ENCODE results near the gene RANBP2. TPM values are rescaled to one million over a fixed set of nuclear protein-coding genes. Genes with fewer than 3 reads are reported as not detected.
A peak's percentile ranks its signal among the peaks of the same experiment; 100 is the strongest.

Gene RANBP2
- total and polyA plus RNA-seq, 9 of the 15 experiments (the other 6 are each of a cell fraction or from before 2014, with no cell fraction given): 11.7 to 97.4 (median 48.1) TPM

DNA sequence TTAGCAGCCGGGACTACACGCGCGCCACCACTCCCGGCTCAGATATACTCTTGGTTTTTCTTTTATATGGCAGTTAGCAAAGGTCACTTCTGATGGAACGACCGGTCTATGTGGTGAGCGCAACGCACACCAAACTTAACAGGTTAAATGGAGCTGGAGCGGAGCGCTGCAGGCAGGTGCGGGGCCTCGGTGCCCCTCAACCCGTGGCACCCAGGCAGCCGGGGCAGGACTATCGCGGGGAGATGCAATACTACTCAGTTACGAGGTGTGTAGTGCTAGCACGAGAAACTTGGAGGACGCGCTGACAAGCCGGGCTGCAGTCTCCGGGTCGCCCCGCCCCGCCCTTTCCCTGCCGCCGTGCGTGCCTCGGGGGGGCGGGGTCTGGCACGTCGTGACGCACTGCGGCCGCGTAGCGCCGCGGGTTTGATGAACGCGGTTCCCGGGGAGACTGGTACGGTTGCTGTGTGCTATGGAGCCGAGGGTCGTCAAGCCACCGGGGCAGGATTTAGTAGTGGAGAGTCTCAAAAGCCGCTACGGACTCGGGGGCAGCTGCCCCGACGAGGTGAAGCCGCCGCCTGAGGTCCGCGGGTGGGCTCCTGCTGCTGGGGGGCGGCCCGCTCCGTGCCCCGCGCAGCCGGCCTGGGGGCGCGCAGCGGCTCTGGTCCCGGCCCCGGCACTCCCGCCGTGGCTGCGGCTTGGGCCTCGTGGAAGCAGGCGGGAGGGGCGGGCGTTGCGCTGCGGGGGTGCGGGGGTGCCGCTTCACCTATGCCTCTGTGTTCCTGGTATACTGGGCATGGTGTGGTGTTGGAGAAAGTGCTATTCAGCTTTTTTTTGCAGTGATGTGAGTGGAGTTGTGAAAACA is 67.3 kb downstream of the RANBP2 start, which contains the start of gene CCDC138 (continued):
- TF ChIP-seq HNRNPUL1 (IDR thresholded peaks at IDR 0.05; ENCODE audit: low read length) (no peak), TAF15 (IDR thresholded peaks at IDR 0.05; ENCODE audit: low read depth, low read length) (no peak), HMG20A (CRISPR knock-in tag; conservative IDR thresholded peaks at IDR 0.05) (no peak), CSDE1 (IDR thresholded peaks at IDR 0.05) (no peak), NBN (IDR thresholded peaks at IDR 0.05; ENCODE audit: low read depth) (no peak), HDAC1 (IDR thresholded peaks at IDR 0.05) (peak in 1 of 2 experiments; percentile 72; a peak in 2 of 4 replicates), TAF9B (IDR thresholded peaks at IDR 0.05; ENCODE audit: partially characterized antibody) (no peak)
- TF ChIP-seq, protein P1, sequence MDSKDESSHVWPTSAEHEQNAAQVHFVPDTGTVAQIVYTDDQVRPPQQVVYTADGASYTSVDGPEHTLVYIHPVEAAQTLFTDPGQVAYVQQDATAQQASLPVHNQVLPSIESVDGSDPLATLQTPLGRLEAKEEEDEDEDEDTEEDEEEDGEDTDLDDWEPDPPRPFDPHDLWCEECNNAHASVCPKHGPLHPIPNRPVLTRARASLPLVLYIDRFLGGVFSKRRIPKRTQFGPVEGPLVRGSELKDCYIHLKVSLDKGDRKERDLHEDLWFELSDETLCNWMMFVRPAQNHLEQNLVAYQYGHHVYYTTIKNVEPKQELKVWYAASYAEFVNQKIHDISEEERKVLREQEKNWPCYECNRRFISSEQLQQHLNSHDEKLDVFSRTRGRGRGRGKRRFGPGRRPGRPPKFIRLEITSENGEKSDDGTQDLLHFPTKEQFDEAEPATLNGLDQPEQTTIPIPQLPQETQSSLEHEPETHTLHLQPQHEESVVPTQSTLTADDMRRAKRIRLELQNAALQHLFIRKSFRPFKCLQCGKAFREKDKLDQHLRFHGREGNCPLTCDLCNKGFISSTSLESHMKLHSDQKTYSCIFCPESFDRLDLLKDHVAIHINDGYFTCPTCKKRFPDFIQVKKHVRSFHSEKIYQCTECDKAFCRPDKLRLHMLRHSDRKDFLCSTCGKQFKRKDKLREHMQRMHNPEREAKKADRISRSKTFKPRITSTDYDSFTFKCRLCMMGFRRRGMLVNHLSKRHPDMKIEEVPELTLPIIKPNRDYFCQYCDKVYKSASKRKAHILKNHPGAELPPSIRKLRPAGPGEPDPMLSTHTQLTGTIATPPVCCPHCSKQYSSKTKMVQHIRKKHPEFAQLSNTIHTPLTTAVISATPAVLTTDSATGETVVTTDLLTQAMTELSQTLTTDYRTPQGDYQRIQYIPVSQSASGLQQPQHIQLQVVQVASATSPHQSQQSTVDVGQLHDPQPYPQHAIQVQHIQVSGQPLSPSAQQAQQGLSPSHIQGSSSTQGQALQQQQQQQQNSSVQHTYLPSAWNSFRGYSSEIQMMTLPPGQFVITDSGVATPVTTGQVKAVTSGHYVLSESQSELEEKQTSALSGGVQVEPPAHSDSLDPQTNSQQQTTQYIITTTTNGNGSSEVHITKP (IDR thresholded peaks at IDR 0.05; ENCODE audit: partially characterized antibody): no peak
- TF ChIP-seq, protein P2, sequence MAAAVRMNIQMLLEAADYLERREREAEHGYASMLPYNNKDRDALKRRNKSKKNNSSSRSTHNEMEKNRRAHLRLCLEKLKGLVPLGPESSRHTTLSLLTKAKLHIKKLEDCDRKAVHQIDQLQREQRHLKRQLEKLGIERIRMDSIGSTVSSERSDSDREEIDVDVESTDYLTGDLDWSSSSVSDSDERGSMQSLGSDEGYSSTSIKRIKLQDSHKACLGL (CRISPR knock-in tag; IDR thresholded peaks at IDR 0.05; ENCODE audit: borderline replicate concordance, poor library complexity, severe bottlenecking): no peak
- TF ChIP-seq, protein P3, sequence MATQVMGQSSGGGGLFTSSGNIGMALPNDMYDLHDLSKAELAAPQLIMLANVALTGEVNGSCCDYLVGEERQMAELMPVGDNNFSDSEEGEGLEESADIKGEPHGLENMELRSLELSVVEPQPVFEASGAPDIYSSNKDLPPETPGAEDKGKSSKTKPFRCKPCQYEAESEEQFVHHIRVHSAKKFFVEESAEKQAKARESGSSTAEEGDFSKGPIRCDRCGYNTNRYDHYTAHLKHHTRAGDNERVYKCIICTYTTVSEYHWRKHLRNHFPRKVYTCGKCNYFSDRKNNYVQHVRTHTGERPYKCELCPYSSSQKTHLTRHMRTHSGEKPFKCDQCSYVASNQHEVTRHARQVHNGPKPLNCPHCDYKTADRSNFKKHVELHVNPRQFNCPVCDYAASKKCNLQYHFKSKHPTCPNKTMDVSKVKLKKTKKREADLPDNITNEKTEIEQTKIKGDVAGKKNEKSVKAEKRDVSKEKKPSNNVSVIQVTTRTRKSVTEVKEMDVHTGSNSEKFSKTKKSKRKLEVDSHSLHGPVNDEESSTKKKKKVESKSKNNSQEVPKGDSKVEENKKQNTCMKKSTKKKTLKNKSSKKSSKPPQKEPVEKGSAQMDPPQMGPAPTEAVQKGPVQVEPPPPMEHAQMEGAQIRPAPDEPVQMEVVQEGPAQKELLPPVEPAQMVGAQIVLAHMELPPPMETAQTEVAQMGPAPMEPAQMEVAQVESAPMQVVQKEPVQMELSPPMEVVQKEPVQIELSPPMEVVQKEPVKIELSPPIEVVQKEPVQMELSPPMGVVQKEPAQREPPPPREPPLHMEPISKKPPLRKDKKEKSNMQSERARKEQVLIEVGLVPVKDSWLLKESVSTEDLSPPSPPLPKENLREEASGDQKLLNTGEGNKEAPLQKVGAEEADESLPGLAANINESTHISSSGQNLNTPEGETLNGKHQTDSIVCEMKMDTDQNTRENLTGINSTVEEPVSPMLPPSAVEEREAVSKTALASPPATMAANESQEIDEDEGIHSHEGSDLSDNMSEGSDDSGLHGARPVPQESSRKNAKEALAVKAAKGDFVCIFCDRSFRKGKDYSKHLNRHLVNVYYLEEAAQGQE (IDR thresholded peaks at IDR 0.05; ENCODE audit: borderline replicate concordance): no peak
- TF ChIP-seq, protein P3 (CRISPR knock-in tag; IDR thresholded peaks at IDR 0.05; ENCODE audit: low read depth): peak; percentile 43; the same call in 1 of the 2 replicates
